CD14-positive monocyte (primary cell): ENCODE data around the gene TEAD1. TPM values are rescaled to one million over a fixed set of nuclear protein-coding genes. Genes with fewer than 3 reads are reported as not detected.

Experiments
- DNase-seq, 3 donors: peaks; one replicate each; pipeline ENCODE4 v3.0.0-alpha.2; 2011 to 2022
- H2AFZ ChIP-seq: 2 replicates; pipeline ENCODE4 v1.6.0; 2012; ENCODE audit warnings: mild to moderate bottlenecking, low read depth, low read length, inconsistent platforms; ENCODE audit not compliant: insufficient read depth, poor library complexity, severe bottlenecking
- H3K27ac ChIP-seq, 2 donors: 1 replicate in 1 of 2; 2 replicates in 1 of 2; pipeline ENCODE4 v1.5.1; 2012 to 2013; ENCODE audit warnings: low read length in 2 of 2, control low read depth in 1 of 2, inconsistent platforms in 1 of 2, low read depth in 1 of 2, mild to moderate bottlenecking in 1 of 2
- H3K27me3 ChIP-seq, 2 donors: one replicate each; pipeline versions ENCODE4 v1.6.0 to v1.6.1; 2011 to 2013; ENCODE audit warnings: low read length in 2 of 2; ENCODE audit not compliant: control insufficient read depth in 2 of 2, insufficient read depth in 2 of 2
- H3K36me3 ChIP-seq, 2 donors: replicated peaks in 1 of 2; 1 replicate in 1 of 2; 2 replicates in 1 of 2; pipeline versions ENCODE4 v1.5.1 to v1.6.1; 2012 to 2013; ENCODE audit warnings: low read length in 2 of 2, control low read depth in 1 of 2, inconsistent platforms in 1 of 2, mild to moderate bottlenecking in 1 of 2; ENCODE audit not compliant: insufficient read depth in 2 of 2, control insufficient read depth in 1 of 2
- H3K4me1 ChIP-seq, 2 donors: 1 replicate in 1 of 2; 2 replicates in 1 of 2; pipeline versions ENCODE4 v1.5.1 to v1.6.1; 2012 to 2013; ENCODE audit warnings: low read length in 2 of 2, control low read depth in 1 of 2, inconsistent platforms in 1 of 2, mild to moderate bottlenecking in 1 of 2, moderate library complexity in 1 of 2; ENCODE audit not compliant: insufficient read depth in 2 of 2, control insufficient read depth in 1 of 2
- H3K4me2 ChIP-seq: replicated peaks from 2 replicates; pipeline ENCODE3; 2012; ENCODE audit warnings: low read length, moderate library complexity, mild to moderate bottlenecking; ENCODE audit not compliant: poor library complexity, severe bottlenecking; ENCODE audit errors: extremely low read depth
- H3K4me3 ChIP-seq, 3 experiments: fragments of 200-600 bp in 1 of 3; sonication (generic) in 1 of 3; replicated peaks in 1 of 3; 1 replicate in 2 of 3; 2 replicates in 1 of 3; pipeline ENCODE4 v1.5.1; 2011 to 2013; ENCODE audit warnings: low read length in 3 of 3, mild to moderate bottlenecking in 3 of 3, control low read depth in 2 of 3, low read depth in 2 of 3, inconsistent platforms in 1 of 3, moderate library complexity in 1 of 3
- H3K79me2 ChIP-seq: 2 replicates; pipeline ENCODE4 v1.6.0; 2012; ENCODE audit warnings: mild to moderate bottlenecking, control low read depth, inconsistent platforms, low read length, moderate library complexity; ENCODE audit not compliant: insufficient read depth
- H3K9ac ChIP-seq: 2 replicates; pipeline ENCODE4 v1.6.0; 2017; ENCODE audit warnings: low read length, mild to moderate bottlenecking; ENCODE audit not compliant: insufficient read depth, poor library complexity, severe bottlenecking
- H3K9me3 ChIP-seq, 2 donors: replicated peaks in 1 of 2; 1 replicate in 1 of 2; 2 replicates in 1 of 2; pipeline versions ENCODE4 v1.5.1 to v1.6.1; 2012 to 2013; ENCODE audit warnings: low read length in 2 of 2, control low read depth in 1 of 2; ENCODE audit not compliant: control insufficient read depth in 1 of 2, insufficient read depth in 1 of 2
- H4K20me1 ChIP-seq: 2 replicates; pipeline ENCODE4 v1.6.0; 2012; ENCODE audit warnings: mild to moderate bottlenecking, low read length, control low read depth, moderate library complexity; ENCODE audit not compliant: insufficient read depth
- H3K27ac Mint-ChIP-seq, 7 donors: one replicate each; pipeline ENCODE4 v1.8.0; 2020; ENCODE audit warnings: mild to moderate bottlenecking in 7 of 7, mixed read lengths in 7 of 7, moderate library complexity in 6 of 7, inconsistent platforms in 2 of 7
- H3K27me3 Mint-ChIP-seq, 3 donors: one replicate each; pipeline ENCODE4 v1.8.0; 2021 to 2022; ENCODE audit warnings: low read depth in 3 of 3, mild to moderate bottlenecking in 3 of 3, mixed read lengths in 3 of 3, moderate library complexity in 3 of 3, inconsistent platforms in 1 of 3
- H3K36me3 Mint-ChIP-seq, 2 donors: one replicate each; pipeline ENCODE4 v1.8.0; 2020; ENCODE audit warnings: mixed read lengths in 2 of 2, inconsistent platforms in 1 of 2, mild to moderate bottlenecking in 1 of 2
- H3K4me1 Mint-ChIP-seq: one replicate; pipeline ENCODE4 v1.8.0; 2020; ENCODE audit warnings: mild to moderate bottlenecking, mixed read lengths
- H3K4me3 Mint-ChIP-seq, 2 donors: one replicate each; pipeline ENCODE4 v1.8.0; 2020; ENCODE audit warnings: mild to moderate bottlenecking in 2 of 2, mixed read lengths in 2 of 2, moderate library complexity in 1 of 2
- H3K9me3 Mint-ChIP-seq, 7 donors: one replicate each; pipeline ENCODE4 v1.8.0; 2020 to 2022; ENCODE audit warnings: mixed read lengths in 7 of 7, mild to moderate bottlenecking in 6 of 7, moderate library complexity in 6 of 7, inconsistent platforms in 2 of 7
- WGBS: methylation state at CpG from one replicate; pipeline ENCODE4 v1.1.5; 2013; ENCODE audit warnings: missing lambda C conversion rate; ENCODE audit not compliant: insufficient coverage; 5-methylcytosine and 5-hydroxymethylcytosine counted together
- intact Hi-C, 2 donors: fragments of 100-400 bp; cut with micrococcal nuclease; formaldehyde crosslinking; loops; one replicate each; pipeline versions ENCODE4 v1.15.0 to v1.15.1; 2023
- polyA plus RNA-seq, 3 donors: library from polyadenylated mRNA; depleted of rRNA in 1 of 3; unstranded in 2 of 3; stranded (reverse) in 1 of 3; fragments of 300-500 nt in 2 of 3; fragments of >200 nt in 1 of 3; fragmentation: Illumina TruSeq in 2 of 3; gene quantifications; 1 replicate in 2 of 3; 2 replicates in 1 of 3; pipeline ENCODE4 v1.2.3, GENCODE V29; 2012 to 2021
- TF ChIP-seq, protein P1 (sequence below): fragments of 200-600 bp; IDR thresholded peaks from one replicate; pipeline ENCODE4 v1.8.0; 2022; ENCODE audit warnings: antibody characterized with exemption, mild to moderate bottlenecking

TEAD1 gene
- polyA plus RNA-seq, 3 donors = not detected

DNA sequence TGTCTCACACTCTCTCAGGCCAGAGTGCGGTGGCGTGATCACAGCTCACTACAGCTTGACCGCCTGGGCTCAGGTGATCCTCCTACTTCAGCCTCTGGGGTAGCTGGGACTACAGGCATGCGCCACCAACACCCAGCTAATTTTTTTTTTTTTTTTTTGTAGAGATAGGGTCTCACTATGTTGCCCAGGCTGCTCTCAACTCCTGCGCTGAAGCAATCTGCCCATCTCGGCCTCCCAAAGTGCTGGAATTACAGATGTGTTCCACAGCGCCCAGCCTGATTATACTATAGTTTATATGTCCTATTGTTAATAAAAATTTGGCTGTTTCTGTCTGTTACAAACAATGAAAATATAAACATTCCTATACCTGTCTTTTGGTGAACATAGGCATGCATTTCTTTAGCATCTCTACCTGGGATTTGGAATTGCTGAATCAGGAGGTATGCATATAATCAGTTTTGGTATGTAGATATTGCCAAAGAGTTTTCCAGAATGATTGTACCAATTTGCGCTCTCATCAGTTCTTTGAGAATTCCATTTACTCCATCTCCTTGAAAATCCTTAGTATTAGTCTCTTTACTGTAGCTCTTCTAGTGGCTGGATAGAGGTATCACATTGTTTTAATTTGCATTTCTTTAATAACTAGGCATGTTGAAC is 78.8 kb downstream of the TEAD1 start:
- H3K36me3 ChIP-seq = no peaks in the 10 kb centered on the region
- no peak overlapping the region for H2AFZ ChIP-seq
- DNase-seq = no peak
- H3K4me1 ChIP-seq = no peaks in the 10 kb centered on the region
- H3K79me2 ChIP-seq = no peaks in the 10 kb centered on the region
- TF ChIP-seq, protein P1, sequence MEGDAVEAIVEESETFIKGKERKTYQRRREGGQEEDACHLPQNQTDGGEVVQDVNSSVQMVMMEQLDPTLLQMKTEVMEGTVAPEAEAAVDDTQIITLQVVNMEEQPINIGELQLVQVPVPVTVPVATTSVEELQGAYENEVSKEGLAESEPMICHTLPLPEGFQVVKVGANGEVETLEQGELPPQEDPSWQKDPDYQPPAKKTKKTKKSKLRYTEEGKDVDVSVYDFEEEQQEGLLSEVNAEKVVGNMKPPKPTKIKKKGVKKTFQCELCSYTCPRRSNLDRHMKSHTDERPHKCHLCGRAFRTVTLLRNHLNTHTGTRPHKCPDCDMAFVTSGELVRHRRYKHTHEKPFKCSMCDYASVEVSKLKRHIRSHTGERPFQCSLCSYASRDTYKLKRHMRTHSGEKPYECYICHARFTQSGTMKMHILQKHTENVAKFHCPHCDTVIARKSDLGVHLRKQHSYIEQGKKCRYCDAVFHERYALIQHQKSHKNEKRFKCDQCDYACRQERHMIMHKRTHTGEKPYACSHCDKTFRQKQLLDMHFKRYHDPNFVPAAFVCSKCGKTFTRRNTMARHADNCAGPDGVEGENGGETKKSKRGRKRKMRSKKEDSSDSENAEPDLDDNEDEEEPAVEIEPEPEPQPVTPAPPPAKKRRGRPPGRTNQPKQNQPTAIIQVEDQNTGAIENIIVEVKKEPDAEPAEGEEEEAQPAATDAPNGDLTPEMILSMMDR = no peak
- H3K4me1 Mint-ChIP-seq = no peaks in the 10 kb centered on the region
- no peaks in the 10 kb centered on the region for H4K20me1 ChIP-seq
- no peak overlapping the region for H3K4me3 Mint-ChIP-seq
- no peak overlapping the region for H3K27ac Mint-ChIP-seq
- H3K9me3 ChIP-seq = no peaks in the 10 kb centered on the region
- intact Hi-C loops = no loop called here
- H3K9me3 Mint-ChIP-seq = peaks cover 0 to 2% (median 0%) of the 10 kb centered on the region in 7 donors
- no peak overlapping the region for H3K9ac ChIP-seq
- no peak overlapping the region for H3K4me3 ChIP-seq
- H3K27me3 ChIP-seq = peaks cover 0 to 2% of the 10 kb centered on the region in 2 donors
- H3K27me3 Mint-ChIP-seq = peaks cover 1 to 10% (median 8%) of the 10 kb centered on the region in 3 donors
- 100% methylated on average over 2 of the region's 8 CpGs for WGBS
- no peaks in the 10 kb centered on the region for H3K36me3 Mint-ChIP-seq
- no peak overlapping the region for H3K27ac ChIP-seq
- no peak overlapping the region for H3K4me2 ChIP-seq

DNA sequence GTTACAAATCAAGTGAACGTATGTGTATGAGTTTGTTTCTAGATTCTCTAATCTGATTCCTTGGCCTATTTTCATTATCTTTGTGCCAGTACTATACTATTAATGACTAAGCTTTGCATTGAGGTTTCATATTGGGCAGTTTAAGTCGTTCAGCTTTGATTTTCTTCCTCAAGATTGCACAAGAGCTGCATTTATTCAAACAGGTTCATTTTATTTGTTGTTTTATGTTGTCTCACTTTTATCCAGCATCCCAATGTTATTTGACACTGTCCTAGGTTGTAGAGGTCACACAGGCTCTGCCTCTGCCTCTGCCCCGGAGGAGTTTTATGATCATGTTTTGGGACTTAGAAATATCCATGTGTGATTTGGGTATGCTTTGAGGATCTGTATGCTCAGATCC is 79.8 kb downstream of the TEAD1 start:
- H3K4me3 Mint-ChIP-seq = no peak overlapping the region
- WGBS = no CpG with 5 or more reads among the region's 3 CpGs
- H3K27me3 Mint-ChIP-seq = peaks cover 0 to 7% (median 6%) of the 10 kb centered on the region in 3 donors
- TF ChIP-seq, protein P1 = no peak
- no peaks in the 10 kb centered on the region for H3K4me1 Mint-ChIP-seq
- intact Hi-C loops = no loop called here
- Histone ChIP-seq H3K79me2 (no peaks in the 10 kb centered on the region), H3K36me3 (no peaks in the 10 kb centered on the region), H3K27me3 (peaks cover 0 to 2% of the 10 kb centered on the region in 2 donors), H4K20me1 (no peaks in the 10 kb centered on the region), H3K4me2 (no peak overlapping the region), H3K4me1 (no peaks in the 10 kb centered on the region), H3K9ac (no peak overlapping the region), H2AFZ (no peak overlapping the region), H3K9me3 (no peaks in the 10 kb centered on the region), H3K4me3 (no peak overlapping the region), H3K27ac (no peak overlapping the region)
- H3K27ac Mint-ChIP-seq = no peak overlapping the region
- no peaks in the 10 kb centered on the region for H3K36me3 Mint-ChIP-seq
- DNase-seq = no peak
- H3K9me3 Mint-ChIP-seq = peaks cover 0 to 2% (median 0%) of the 10 kb centered on the region in 7 donors
